HFFc6 (cell line): ENCODE measurements around the gene NPAS3. TPM values are rescaled to one million over a fixed set of nuclear protein-coding genes. Genes with fewer than 3 reads are reported as not detected.

Source experiments
- DNase-seq: peaks from one replicate; pipeline ENCODE4 v3.0.0-alpha.2; 2018
- H3K27ac Mint-ChIP-seq: 2 replicates; pipeline ENCODE4 v1.8.0; 2020; ENCODE audit warnings: mild to moderate bottlenecking, mixed read lengths
- H3K27me3 Mint-ChIP-seq: 2 replicates; pipeline ENCODE4 v1.8.0; 2021; ENCODE audit warnings: mild to moderate bottlenecking, moderate library complexity, mixed read lengths; ENCODE audit not compliant: insufficient read depth
- H3K36me3 Mint-ChIP-seq: 2 replicates; pipeline ENCODE4 v1.8.0; 2021; ENCODE audit warnings: low read depth, mixed read lengths
- H3K4me1 Mint-ChIP-seq: 2 replicates; pipeline ENCODE4 v1.8.0; 2020; ENCODE audit warnings: low read depth, mixed read lengths
- H3K4me3 Mint-ChIP-seq: 2 replicates; pipeline ENCODE4 v1.8.0; 2020; ENCODE audit warnings: mild to moderate bottlenecking, moderate library complexity, mixed read lengths
- H3K9me3 Mint-ChIP-seq: 2 replicates; pipeline ENCODE4 v1.8.0; 2020; ENCODE audit warnings: mild to moderate bottlenecking, mixed read lengths
- total RNA-seq, 6 experiments: library from RNA; stranded (reverse); fragmentation: NEBNext Ultra II Directional; extraction: Animal tissue kit (Norgen Biotek cat#: 25700); gene quantifications; 2 replicates in 1 of 6; 3 replicates in 5 of 6; pipeline ENCODE4 v1.2.3, GENCODE V29; 2021
- TF ChIP-seq, protein P1 (sequence below): fragments of 200-600 bp; sonication (generic); IDR thresholded peaks from 2 replicates; pipeline ENCODE4 v1.5.0; 2021; ENCODE audit warnings: antibody characterized with exemption, mild to moderate bottlenecking

NPAS3 gene
- total RNA-seq, 6 experiments from 2014 or later: not detected

DNA sequence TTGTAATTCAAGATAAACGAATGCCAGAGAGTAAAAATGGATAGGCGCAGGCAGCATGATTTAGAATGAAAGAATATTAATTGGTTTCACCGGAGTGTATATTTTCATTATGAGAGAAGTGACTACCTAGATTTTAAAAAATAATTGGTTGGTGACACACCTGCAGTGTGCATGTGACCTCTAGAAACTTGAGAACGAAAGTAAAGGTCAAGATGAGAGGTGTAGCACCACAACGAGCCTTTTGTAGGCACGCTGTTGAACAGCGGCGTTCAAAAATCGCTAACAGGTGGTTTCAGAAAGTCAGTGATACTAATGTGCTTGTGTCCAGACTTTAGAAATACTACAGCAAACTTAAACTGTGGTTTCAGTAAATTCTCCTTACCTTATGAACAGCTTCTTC lies 123.8 kb downstream of the NPAS3 start:
- H3K9me3 Mint-ChIP-seq: peaks cover 9% of the 10 kb centered on the region; the same call in 1 of the 2 replicates
- no peak overlapping the region for H3K4me3 Mint-ChIP-seq

DNA sequence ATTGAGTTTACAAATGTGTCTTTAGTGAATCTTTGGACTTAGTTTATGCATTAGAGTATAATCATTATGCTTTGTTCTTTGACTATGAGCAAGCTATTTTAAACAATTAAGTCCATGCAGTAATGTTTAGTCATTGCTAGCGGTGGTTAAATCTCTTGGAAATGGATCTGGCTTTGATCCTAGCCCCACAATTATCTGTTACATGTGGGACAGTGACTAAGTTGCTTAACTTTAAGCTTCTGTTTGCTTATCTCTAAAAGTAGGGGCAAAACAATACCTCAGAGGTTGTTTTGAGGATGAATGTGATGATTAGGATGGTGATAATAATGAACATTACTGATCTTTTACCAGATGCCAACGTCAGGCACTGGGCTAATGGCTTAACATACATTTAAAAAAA lies 124.2 kb downstream of the NPAS3 start:
- TF ChIP-seq, protein P1, sequence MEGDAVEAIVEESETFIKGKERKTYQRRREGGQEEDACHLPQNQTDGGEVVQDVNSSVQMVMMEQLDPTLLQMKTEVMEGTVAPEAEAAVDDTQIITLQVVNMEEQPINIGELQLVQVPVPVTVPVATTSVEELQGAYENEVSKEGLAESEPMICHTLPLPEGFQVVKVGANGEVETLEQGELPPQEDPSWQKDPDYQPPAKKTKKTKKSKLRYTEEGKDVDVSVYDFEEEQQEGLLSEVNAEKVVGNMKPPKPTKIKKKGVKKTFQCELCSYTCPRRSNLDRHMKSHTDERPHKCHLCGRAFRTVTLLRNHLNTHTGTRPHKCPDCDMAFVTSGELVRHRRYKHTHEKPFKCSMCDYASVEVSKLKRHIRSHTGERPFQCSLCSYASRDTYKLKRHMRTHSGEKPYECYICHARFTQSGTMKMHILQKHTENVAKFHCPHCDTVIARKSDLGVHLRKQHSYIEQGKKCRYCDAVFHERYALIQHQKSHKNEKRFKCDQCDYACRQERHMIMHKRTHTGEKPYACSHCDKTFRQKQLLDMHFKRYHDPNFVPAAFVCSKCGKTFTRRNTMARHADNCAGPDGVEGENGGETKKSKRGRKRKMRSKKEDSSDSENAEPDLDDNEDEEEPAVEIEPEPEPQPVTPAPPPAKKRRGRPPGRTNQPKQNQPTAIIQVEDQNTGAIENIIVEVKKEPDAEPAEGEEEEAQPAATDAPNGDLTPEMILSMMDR: no peak
- H3K4me3 Mint-ChIP-seq: no peak overlapping the region
- peaks cover 9% of the 10 kb centered on the region; the same call in 1 of the 2 replicates for H3K9me3 Mint-ChIP-seq
- no peaks in the 10 kb centered on the region; the same call in 1 of the 2 replicates for H3K27me3 Mint-ChIP-seq
- no peak for DNase-seq
- no peak overlapping the region for H3K27ac Mint-ChIP-seq
- H3K4me1 Mint-ChIP-seq: no peaks in the 10 kb centered on the region
- H3K36me3 Mint-ChIP-seq: no peaks in the 10 kb centered on the region

More for the DNA sequence above, 123.8 kb downstream of the NPAS3 start:
- Mint-ChIP-seq H3K36me3 (no peaks in the 10 kb centered on the region), H3K27ac (no peak overlapping the region), H3K27me3 (no peaks in the 10 kb centered on the region; the same call in 1 of the 2 replicates), H3K4me1 (no peaks in the 10 kb centered on the region)
- TF ChIP-seq, protein P1: no peak
- no peak for DNase-seq

DNA sequence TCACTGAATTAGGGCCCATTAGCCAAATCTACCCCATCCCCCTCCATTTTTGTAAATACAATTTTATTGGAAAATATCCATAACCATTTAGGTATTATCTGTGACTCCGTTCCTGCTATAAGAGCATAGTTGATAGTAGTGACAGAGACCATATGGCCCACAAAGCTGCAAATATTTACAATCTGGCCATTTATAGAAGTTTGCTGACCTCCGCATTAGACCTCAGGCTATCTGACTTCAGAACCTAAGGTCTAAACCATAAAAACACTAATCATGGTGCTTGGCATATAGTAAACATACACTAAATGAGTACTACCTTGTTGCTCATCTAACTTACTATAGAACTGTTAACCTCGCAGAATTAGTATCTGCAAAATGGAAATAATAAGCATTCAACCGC lies 124.8 kb downstream of the NPAS3 start:
- TF ChIP-seq, protein P1: no peak
- Mint-ChIP-seq H3K4me3 (no peak overlapping the region), H3K27me3 (no peaks in the 10 kb centered on the region; the same call in 1 of the 2 replicates), H3K9me3 (peaks cover 9% of the 10 kb centered on the region; the same call in 1 of the 2 replicates), H3K4me1 (no peaks in the 10 kb centered on the region), H3K27ac (no peak overlapping the region), H3K36me3 (no peaks in the 10 kb centered on the region)
- no peak for DNase-seq

DNA sequence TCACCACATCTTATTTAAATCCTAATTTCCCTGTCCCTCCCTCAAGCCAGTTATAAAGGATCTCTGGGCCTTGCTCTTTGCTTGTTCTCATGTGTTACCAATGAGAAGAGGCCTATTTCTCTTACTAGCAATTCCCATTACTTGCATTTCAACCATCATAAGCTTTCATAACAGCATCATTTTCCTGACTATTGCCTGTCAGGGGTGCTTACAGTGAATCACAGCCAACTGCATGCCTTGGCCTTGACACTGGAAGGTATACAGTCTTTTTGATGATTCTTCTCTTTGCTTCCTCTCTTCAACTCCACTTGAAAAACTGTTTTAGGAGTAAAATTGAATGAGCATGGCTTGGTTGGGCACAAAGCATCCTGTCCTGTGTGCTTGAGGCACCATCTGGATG lies 127.0 kb downstream of the NPAS3 start:
- no peak overlapping the region for H3K27ac Mint-ChIP-seq
- TF ChIP-seq, protein P1: no peak
- no peak for DNase-seq
- H3K9me3 Mint-ChIP-seq: peaks cover 4% of the 10 kb centered on the region; the same call in 1 of the 2 replicates
- no peak overlapping the region for H3K4me3 Mint-ChIP-seq
- H3K27me3 Mint-ChIP-seq: no peaks in the 10 kb centered on the region
- no peaks in the 10 kb centered on the region for H3K4me1 Mint-ChIP-seq
- H3K36me3 Mint-ChIP-seq: no peaks in the 10 kb centered on the region

DNA sequence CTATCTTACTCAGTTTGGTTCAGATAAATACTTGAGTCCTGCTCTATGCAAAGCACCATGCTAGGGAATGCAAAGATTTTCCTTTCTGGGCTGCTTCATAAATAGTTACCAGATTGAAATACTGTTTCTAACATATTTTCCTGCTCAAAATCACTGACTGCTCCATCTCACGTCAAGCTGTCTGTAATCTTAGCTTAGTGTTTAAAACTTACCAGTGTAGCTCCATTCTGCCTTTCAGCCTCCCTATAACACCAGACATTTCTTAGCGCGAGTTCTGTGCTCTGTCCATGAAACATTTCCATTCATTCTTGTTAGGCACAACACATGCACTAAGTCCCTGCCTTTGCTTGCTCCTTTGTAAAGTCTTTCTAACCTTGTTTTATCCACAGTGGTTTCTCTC lies 129.4 kb downstream of the NPAS3 start:
- H3K9me3 Mint-ChIP-seq: no peaks in the 10 kb centered on the region
- H3K4me1 Mint-ChIP-seq: no peaks in the 10 kb centered on the region
- no peaks in the 10 kb centered on the region for H3K36me3 Mint-ChIP-seq

More for the DNA sequence above, 129.4 kb downstream of the NPAS3 start:
- H3K27me3 Mint-ChIP-seq: no peaks in the 10 kb centered on the region
- no peak for DNase-seq
- no peak overlapping the region for H3K4me3 Mint-ChIP-seq
- no peak overlapping the region for H3K27ac Mint-ChIP-seq
- TF ChIP-seq, protein P1: no peak
